Keratinocyte (primary cell): ENCODE measurements around the gene TRAF3IP3. TPM values are rescaled to one million over a fixed set of nuclear protein-coding genes. Genes with fewer than 3 reads are reported as not detected.

ENCODE experiments used
- DNase-seq: peaks from one replicate; pipeline ENCODE4 v3.0.0-alpha.2; 2011; ENCODE audit warnings: low read depth, missing footprints, low spot score
- FAIRE-seq: peaks from 2 replicates; lab custom pipeline; 2011; peaks lifted over from hg19 to GRCh38; lab: Jason Lieb, UNC
- H2AFZ ChIP-seq: 2 replicates; pipeline ENCODE4 v1.6.0; 2012; ENCODE audit warnings: low read length, control low read depth, inconsistent platforms; ENCODE audit not compliant: control insufficient read depth
- H3K27ac ChIP-seq: 2 replicates; pipeline ENCODE4 v1.5.1; 2011; ENCODE audit warnings: low read length; ENCODE audit not compliant: control insufficient read depth, insufficient read depth
- H3K27me3 ChIP-seq: 3 replicates; pipeline ENCODE4 v1.6.0; 2011; ENCODE audit warnings: low read length; ENCODE audit not compliant: control insufficient read depth, insufficient read depth; ENCODE audit errors: extremely low read depth
- H3K36me3 ChIP-seq, 2 experiments: 2 replicates in 1 of 2; 3 replicates in 1 of 2; pipeline ENCODE4 v1.5.1; 2011; ENCODE audit warnings: low read length in 2 of 2, mild to moderate bottlenecking in 1 of 2; ENCODE audit not compliant: control insufficient read depth in 2 of 2, insufficient read depth in 2 of 2; ENCODE audit errors: extremely low read depth in 1 of 2
- H3K4me1 ChIP-seq: 3 replicates; pipeline ENCODE4 v1.5.1; 2011; ENCODE audit warnings: low read length; ENCODE audit not compliant: control insufficient read depth, insufficient read depth; ENCODE audit errors: extremely low read depth
- H3K4me2 ChIP-seq: 3 replicates; pipeline ENCODE4 v1.6.0; 2011; ENCODE audit warnings: low read depth, low read length; ENCODE audit not compliant: control insufficient read depth, insufficient read depth; ENCODE audit errors: extremely low read depth
- H3K4me3 ChIP-seq, 3 experiments: fragments of 200-600 bp in 1 of 3; sonication (generic) in 1 of 3; 2 replicates in 2 of 3; 3 replicates in 1 of 3; pipeline ENCODE4 v1.5.1; 2011 to 2016; ENCODE audit warnings: low read length in 3 of 3, mild to moderate bottlenecking in 3 of 3, control low read depth in 2 of 3, inconsistent platforms in 1 of 3, low read depth in 1 of 3, mixed read lengths in 1 of 3, mixed run types in 1 of 3, moderate library complexity in 1 of 3; ENCODE audit not compliant: control insufficient read depth in 2 of 3, insufficient read depth in 2 of 3; ENCODE audit errors: extremely low read depth in 1 of 3
- H3K79me2 ChIP-seq: 2 replicates; pipeline ENCODE4 v1.6.0; 2012; ENCODE audit warnings: low read length; ENCODE audit not compliant: control insufficient read depth, insufficient read depth
- H3K9ac ChIP-seq: 3 replicates; pipeline ENCODE4 v1.6.0; 2011; ENCODE audit warnings: low read length; ENCODE audit not compliant: control insufficient read depth, insufficient read depth; ENCODE audit errors: extremely low read depth
- H3K9me1 ChIP-seq: 3 replicates; pipeline ENCODE4 v1.6.0; 2011; ENCODE audit warnings: low read length; ENCODE audit not compliant: control insufficient read depth, insufficient read depth; ENCODE audit errors: extremely low read depth
- H3K9me3 ChIP-seq: 2 replicates; pipeline ENCODE4 v1.5.1; 2012; ENCODE audit warnings: low read depth, low read length; ENCODE audit not compliant: control insufficient read depth
- H4K20me1 ChIP-seq: 3 replicates; pipeline ENCODE4 v1.6.0; 2011; ENCODE audit warnings: low read length; ENCODE audit not compliant: control insufficient read depth, insufficient read depth; ENCODE audit errors: extremely low read depth
- CTCF ChIP-seq, 3 experiments: IDR thresholded peaks in 1 of 3; conservative IDR thresholded peaks in 1 of 3; optimal IDR thresholded peaks in 1 of 3; 2 replicates in 2 of 3; 3 replicates in 1 of 3; pipeline versions ENCODE3 to v1.5.1; 2011; ENCODE audit warnings: low read length in 3 of 3, mild to moderate bottlenecking in 3 of 3, moderate library complexity in 2 of 3, control low read depth in 1 of 3, inconsistent platforms in 1 of 3; ENCODE audit not compliant: insufficient read depth in 2 of 3; ENCODE audit errors: extremely low read depth in 1 of 3
- EZH2 ChIP-seq: IDR thresholded peaks from one replicate; pipeline ENCODE4 v1.6.1; 2012; ENCODE audit warnings: inconsistent platforms, mild to moderate bottlenecking, low read length, moderate library complexity
- dilution Hi-C: fragments of 300-500 bp; cut with MboI; formaldehyde crosslinking; loops from one replicate; pipeline ENCODE4 v1.7.0; 2020; ENCODE audit warnings: low sequenced_read_pairs; ENCODE audit not compliant: extremely low pct_ligation_motif_present
- polyA plus RNA-seq, 5 experiments: library from polyadenylated mRNA; depleted of rRNA in 3 of 5; stranded (reverse) in 3 of 5; stranded (forward) in 1 of 5; unstranded in 1 of 5; fragments of >200 nt; gene quantifications; 1 replicate in 1 of 5; 2 replicates in 3 of 5; 3 replicates in 1 of 5; pipeline versions ENCODE4 v1.2.1 to v1.2.3, GENCODE V29; 2011 to 2012; ENCODE audit warnings: missing spikeins in 2 of 5, low read depth in 1 of 5, low replicate concordance in 1 of 5

The TRAF3IP3 gene
- polyA plus RNA-seq, 1 donor (not counting 4 experiments of a cell fraction or from before 2014, with no cell fraction given): 0.16 TPM

DNA sequence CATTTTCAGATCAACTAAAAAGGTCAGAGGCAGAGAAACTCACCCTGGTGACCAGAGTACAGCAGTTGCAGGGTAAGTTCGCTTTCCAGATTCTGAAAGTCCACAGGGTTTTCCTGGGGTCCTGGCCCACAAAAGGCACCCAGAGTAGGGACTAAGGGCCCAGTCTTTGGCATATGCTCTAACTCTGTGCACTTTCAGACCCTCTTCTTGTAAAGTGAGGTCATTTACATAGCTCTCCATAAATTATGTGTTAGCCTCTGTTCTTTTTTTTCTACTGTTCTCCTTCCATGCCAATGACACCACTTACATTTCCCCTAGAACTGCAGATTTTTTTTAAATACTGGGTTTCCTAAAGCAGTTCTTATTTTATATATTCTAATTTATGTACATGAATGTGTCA is 22.2 kb downstream of the TRAF3IP3 start:
- TF ChIP-seq EZH2 (no peak), CTCF (optimal IDR thresholded peaks at IDR 0.05 in 1 of 3, IDR thresholded peaks at IDR 0.05 in 1 of 3, conservative IDR thresholded peaks at IDR 0.05 in 1 of 3; ENCODE audit: extremely low read depth in 1 of 3, insufficient read depth in 2 of 3, low read length in 3 of 3) (no peak)
- no peak overlapping the region for H3K4me2 ChIP-seq
- H3K4me3 ChIP-seq: no peak overlapping the region
- no peaks in the 10 kb centered on the region for H3K4me1 ChIP-seq
- H3K27ac ChIP-seq: no peak overlapping the region
- no peaks in the 10 kb centered on the region for H3K27me3 ChIP-seq
- peaks cover 2% of the 10 kb centered on the region for H3K9me1 ChIP-seq
- no peak for DNase-seq
- peaks cover 5 to 8% of the 10 kb centered on the region in 2 experiments for H3K36me3 ChIP-seq
- dilution Hi-C loops: no loop called here
- no peaks in the 10 kb centered on the region for H3K9me3 ChIP-seq
- H3K79me2 ChIP-seq: no peaks in the 10 kb centered on the region
- H3K9ac ChIP-seq: no peak overlapping the region
- H2AFZ ChIP-seq: no peak overlapping the region
- FAIRE-seq: no peak
- H4K20me1 ChIP-seq: no peaks in the 10 kb centered on the region

- Histone ChIP-seq H3K9ac (no peak overlapping the region), H3K27ac (no peak overlapping the region), H2AFZ (no peak overlapping the region), H3K9me1 (peaks cover 2% of the 10 kb centered on the region), H3K4me2 (no peak overlapping the region), H3K9me3 (no peaks in the 10 kb centered on the region), H3K4me3 (no peak overlapping the region), H3K36me3 (peaks cover 7 to 12% of the 10 kb centered on the region in 2 experiments), H3K4me1 (peaks cover 11% of the 10 kb centered on the region), H3K27me3 (no peaks in the 10 kb centered on the region), H4K20me1 (no peaks in the 10 kb centered on the region), H3K79me2 (no peaks in the 10 kb centered on the region)
- dilution Hi-C loops: no loop called here
- TF ChIP-seq CTCF (optimal IDR thresholded peaks at IDR 0.05 in 1 of 3, IDR thresholded peaks at IDR 0.05 in 1 of 3, conservative IDR thresholded peaks at IDR 0.05 in 1 of 3; ENCODE audit: extremely low read depth in 1 of 3, insufficient read depth in 2 of 3, low read length in 3 of 3): no peak
- no peak for TF ChIP-seq EZH2
- no peak for DNase-seq
- no peak for FAIRE-seq
These were observed 24.4 kb downstream of the TRAF3IP3 start for GRCh38 chr1:209780268-209780667.
